Peyer's patch (tissue), 4 donors: ENCODE data around the gene DZANK1.

Source experiments
- CTCF ChIP-seq, 6 experiments: fragments of 450-650 bp in 4 of 6; fragments of 200-600 bp in 2 of 6; sonication (generic) in 1 of 6; IDR thresholded peaks; one replicate each; pipeline ENCODE4 v1.5.1; 2017 to 2019; ENCODE audit warnings: antibody characterized with exemption in 6 of 6, mild to moderate bottlenecking in 3 of 6, moderate library complexity in 1 of 6
- POLR2A ChIP-seq, 2 donors: fragments of 450-650 bp; IDR thresholded peaks; one replicate each; pipeline ENCODE4 v1.5.1; 2017; ENCODE audit warnings: antibody characterized with exemption in 2 of 2, mild to moderate bottlenecking in 2 of 2, moderate library complexity in 2 of 2

- no peak for TF ChIP-seq CTCF (IDR thresholded peaks at IDR 0.05)
- TF ChIP-seq POLR2A (IDR thresholded peaks at IDR 0.05): no peak
Observed at GRCh38 chr20:18361678-18362077, 105.2 kb downstream of the DZANK1 start.
